DOHH2 (cell line): ENCODE results near the gene LIPG.

Experiments used
- H3F3A ChIP-seq: fragments of 200-600 bp; sonication (generic), shearing (Covaris generic); 2 replicates; pipeline ENCODE4 v1.6.0; 2016; ENCODE audit warnings: antibody characterized with exemption, mild to moderate bottlenecking; ENCODE audit not compliant: control insufficient read depth, insufficient read depth
- H3K27ac ChIP-seq: fragments of 200-600 bp; sonication (generic); 2 replicates; pipeline ENCODE4 v1.5.1; 2014; ENCODE audit warnings: low read depth, mild to moderate bottlenecking, low read length, moderate library complexity
- H3K27me3 ChIP-seq: fragments of 200-600 bp; sonication (generic); 2 replicates; pipeline ENCODE4 v1.6.1; 2014; ENCODE audit warnings: mild to moderate bottlenecking, low read length, mixed read lengths; ENCODE audit not compliant: control insufficient read depth
- H3K36me3 ChIP-seq: fragments of 200-600 bp; sonication (generic); 2 replicates; pipeline ENCODE4 v1.6.1; 2014; ENCODE audit warnings: mild to moderate bottlenecking, low read length, moderate library complexity, mixed read lengths; ENCODE audit not compliant: control insufficient read depth
- H3K4me1 ChIP-seq: fragments of 200-600 bp; sonication (generic); 2 replicates; pipeline ENCODE4 v1.6.1; 2014; ENCODE audit warnings: mild to moderate bottlenecking, low read length, mixed read lengths; ENCODE audit not compliant: control insufficient read depth
- H3K4me2 ChIP-seq: fragments of 200-600 bp; sonication (generic); 2 replicates; pipeline ENCODE4 v1.6.0; 2014; ENCODE audit warnings: mild to moderate bottlenecking, low read length, moderate library complexity
- H3K4me3 ChIP-seq: fragments of 200-600 bp; sonication (generic); 2 replicates; pipeline ENCODE4 v1.5.1; 2014; ENCODE audit warnings: mild to moderate bottlenecking, low read length, mixed read lengths
- H3K79me2 ChIP-seq: fragments of 200-600 bp; sonication (generic); 2 replicates; pipeline ENCODE4 v1.6.1; 2014; ENCODE audit warnings: mild to moderate bottlenecking, low read length, mixed read lengths; ENCODE audit not compliant: control insufficient read depth
- H3K9me2 ChIP-seq: fragments of 200-600 bp; sonication (generic); replicated peaks from 2 replicates; pipeline ENCODE4 v1.6.1; 2014; ENCODE audit warnings: mild to moderate bottlenecking, low read length, mixed read lengths; ENCODE audit not compliant: control insufficient read depth
- H3K9me3 ChIP-seq: fragments of 200-600 bp; sonication (generic); 2 replicates; pipeline ENCODE4 v1.6.1; 2014; ENCODE audit warnings: antibody characterized with exemption, low read length, mixed read lengths; ENCODE audit not compliant: control insufficient read depth, insufficient read depth
- H4K20me1 ChIP-seq: fragments of 200-600 bp; sonication (generic); 2 replicates; pipeline ENCODE4 v1.6.0; 2014; ENCODE audit warnings: low read depth, mild to moderate bottlenecking, antibody characterized with exemption, low read length, moderate library complexity; ENCODE audit not compliant: control insufficient read depth, insufficient read depth
- EZH2phosphoT487 ChIP-seq: fragments of 200-600 bp; sonication (generic); IDR thresholded peaks from 2 replicates; pipeline ENCODE4 v1.6.1; 2017; ENCODE audit warnings: borderline replicate concordance, mild to moderate bottlenecking, antibody characterized with exemption, low read length, moderate library complexity, mixed read lengths
- TF ChIP-seq, protein P1 (sequence below): fragments of 200-600 bp; sonication (generic); IDR thresholded peaks from one replicate; pipeline ENCODE4 v1.5.1; 2014; ENCODE audit warnings: antibody characterized with exemption, mild to moderate bottlenecking, low read depth, low read length; ENCODE audit not compliant: poor library complexity, severe bottlenecking

The LIPG gene

DNA sequence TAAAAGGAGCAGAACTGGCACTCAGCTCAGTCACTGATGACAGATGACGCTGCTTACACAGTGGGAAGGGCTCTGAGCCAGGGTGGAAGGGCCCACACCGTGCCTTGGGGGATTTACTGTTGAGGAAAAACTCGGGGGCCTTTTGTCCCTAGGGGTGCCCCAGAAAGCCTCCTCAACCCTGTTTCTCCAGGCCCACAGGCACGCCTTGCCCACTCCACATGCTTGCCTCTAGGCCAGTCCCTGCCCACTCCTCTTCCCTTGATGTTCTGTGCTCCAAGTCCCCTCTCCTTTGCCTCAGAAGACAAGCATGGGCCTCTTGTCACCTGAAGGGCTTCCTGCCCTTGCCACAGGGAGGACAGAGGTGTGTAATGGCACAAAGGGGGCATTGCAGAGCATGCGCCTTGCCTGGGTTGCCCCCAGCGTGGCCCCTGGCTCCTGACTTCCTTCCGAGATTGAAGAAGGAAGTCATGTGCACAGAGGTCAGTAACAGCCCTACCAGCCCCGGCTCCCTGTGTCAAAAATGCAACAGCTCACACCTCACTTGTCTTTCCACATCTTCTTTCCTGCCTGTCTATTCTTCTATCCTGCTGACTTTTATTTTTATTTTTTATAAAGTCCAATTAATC, 65.1 kb downstream of the LIPG start:
- H3K4me2 ChIP-seq, result no peak overlapping the region

DNA sequence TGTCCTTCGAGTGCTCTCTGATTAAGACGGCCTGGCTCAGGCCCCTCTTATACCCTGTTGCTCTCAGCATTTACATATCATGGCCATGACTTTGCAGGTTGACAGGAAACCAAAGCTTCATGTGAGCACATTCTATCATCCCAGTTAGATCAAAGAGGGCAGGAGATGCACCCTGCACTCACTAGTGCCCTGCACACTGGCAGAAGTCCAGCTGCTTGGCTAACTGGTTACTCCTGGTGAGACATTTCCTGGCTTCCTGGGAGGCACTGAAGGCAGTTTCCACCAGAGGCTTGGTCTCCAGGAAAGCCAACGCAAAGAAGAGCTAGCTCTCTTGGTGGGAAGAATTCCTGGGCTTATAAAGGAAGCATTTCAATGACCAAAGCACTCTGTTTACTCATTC, 66.3 kb downstream of the LIPG start:
- Histone ChIP-seq H3K36me3 (no peaks in the 10 kb centered on the region), H3K4me2 (no peak overlapping the region), H3K9me3 (no peaks in the 10 kb centered on the region), H3K27me3 (no peaks in the 10 kb centered on the region), H3F3A (no peaks in the 10 kb centered on the region), H3K9me2 (no peaks in the 10 kb centered on the region), H3K27ac (no peak overlapping the region), H4K20me1 (no peaks in the 10 kb centered on the region), H3K4me1 (no peaks in the 10 kb centered on the region), H3K79me2 (no peaks in the 10 kb centered on the region), H3K4me3 (no peak overlapping the region)
- no peak for TF ChIP-seq EZH2phosphoT487
- TF ChIP-seq, protein P1, sequence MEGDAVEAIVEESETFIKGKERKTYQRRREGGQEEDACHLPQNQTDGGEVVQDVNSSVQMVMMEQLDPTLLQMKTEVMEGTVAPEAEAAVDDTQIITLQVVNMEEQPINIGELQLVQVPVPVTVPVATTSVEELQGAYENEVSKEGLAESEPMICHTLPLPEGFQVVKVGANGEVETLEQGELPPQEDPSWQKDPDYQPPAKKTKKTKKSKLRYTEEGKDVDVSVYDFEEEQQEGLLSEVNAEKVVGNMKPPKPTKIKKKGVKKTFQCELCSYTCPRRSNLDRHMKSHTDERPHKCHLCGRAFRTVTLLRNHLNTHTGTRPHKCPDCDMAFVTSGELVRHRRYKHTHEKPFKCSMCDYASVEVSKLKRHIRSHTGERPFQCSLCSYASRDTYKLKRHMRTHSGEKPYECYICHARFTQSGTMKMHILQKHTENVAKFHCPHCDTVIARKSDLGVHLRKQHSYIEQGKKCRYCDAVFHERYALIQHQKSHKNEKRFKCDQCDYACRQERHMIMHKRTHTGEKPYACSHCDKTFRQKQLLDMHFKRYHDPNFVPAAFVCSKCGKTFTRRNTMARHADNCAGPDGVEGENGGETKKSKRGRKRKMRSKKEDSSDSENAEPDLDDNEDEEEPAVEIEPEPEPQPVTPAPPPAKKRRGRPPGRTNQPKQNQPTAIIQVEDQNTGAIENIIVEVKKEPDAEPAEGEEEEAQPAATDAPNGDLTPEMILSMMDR, result no peak

More for the DNA sequence above, 65.1 kb downstream of the LIPG start:
- no peaks in the 10 kb centered on the region for H3K79me2 ChIP-seq
- no peak for TF ChIP-seq EZH2phosphoT487
- TF ChIP-seq, protein P1, result no peak
- no peaks in the 10 kb centered on the region for H3K27me3 ChIP-seq
- H3F3A ChIP-seq, result no peaks in the 10 kb centered on the region
- H3K4me3 ChIP-seq, result no peak overlapping the region
- H4K20me1 ChIP-seq, result no peaks in the 10 kb centered on the region
- no peaks in the 10 kb centered on the region for H3K4me1 ChIP-seq
- H3K9me3 ChIP-seq, result no peaks in the 10 kb centered on the region
- no peak overlapping the region for H3K27ac ChIP-seq
- no peaks in the 10 kb centered on the region for H3K9me2 ChIP-seq
- no peaks in the 10 kb centered on the region for H3K36me3 ChIP-seq

DNA sequence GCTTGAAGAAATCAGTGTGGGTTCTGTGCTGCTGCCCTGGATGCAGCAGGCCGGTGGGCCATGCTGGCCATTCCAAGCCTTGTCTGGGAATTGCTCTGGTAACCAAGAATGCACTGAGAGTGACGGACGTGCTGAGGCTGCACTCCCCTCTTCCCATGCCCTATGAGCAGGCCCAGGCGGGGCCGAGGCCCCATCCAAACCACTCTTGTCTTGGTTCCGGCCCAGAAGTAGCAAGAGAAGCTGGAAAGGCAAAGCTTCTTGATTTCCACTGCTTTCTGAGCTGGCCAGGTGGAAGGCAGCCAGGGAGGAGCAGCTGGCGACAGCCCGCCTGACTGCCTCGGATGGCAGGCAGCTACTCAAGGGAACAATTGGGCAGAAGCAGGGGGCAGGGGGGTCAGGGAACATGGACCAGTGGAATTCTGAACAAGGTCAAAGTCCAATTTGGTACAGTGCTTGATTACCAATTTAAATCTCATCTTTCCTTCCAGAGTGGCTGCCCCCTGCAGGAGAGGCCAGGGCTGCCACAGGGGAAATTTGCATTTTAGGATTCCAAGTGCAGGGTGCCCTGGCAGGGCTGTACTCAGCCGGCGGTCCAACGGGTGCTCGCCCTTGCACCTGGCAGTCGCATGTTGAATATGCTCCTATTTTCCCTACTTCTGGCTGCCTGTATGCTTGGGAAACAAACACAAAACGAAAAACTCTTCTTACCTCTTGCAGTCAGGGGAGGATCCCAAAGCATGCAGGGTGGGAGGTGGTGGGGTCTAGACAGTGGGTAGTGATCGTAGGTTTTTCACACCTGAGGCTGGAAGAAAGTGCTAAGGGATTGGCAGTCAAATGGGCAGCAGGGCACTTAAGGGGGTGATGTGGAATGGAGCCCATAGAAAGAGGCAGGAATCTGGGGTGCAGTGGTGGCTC, 67.3 kb downstream of the LIPG start:
- Histone ChIP-seq H3K9me3 (no peaks in the 10 kb centered on the region), H3K4me2 (no peak overlapping the region), H3K9me2 (no peaks in the 10 kb centered on the region), H3K27me3 (no peaks in the 10 kb centered on the region), H3K4me3 (no peak overlapping the region), H3F3A (no peaks in the 10 kb centered on the region), H3K4me1 (no peaks in the 10 kb centered on the region), H3K36me3 (no peaks in the 10 kb centered on the region), H4K20me1 (no peaks in the 10 kb centered on the region), H3K27ac (no peak overlapping the region), H3K79me2 (no peaks in the 10 kb centered on the region)
- no peak for TF ChIP-seq EZH2phosphoT487
- TF ChIP-seq, protein P1, result no peak
